Upper lobe of left lung (tissue), 6 donors: Measurements from ENCODE around the gene MSRB1. TPM values are rescaled to one million over a fixed set of nuclear protein-coding genes. Genes with fewer than 3 reads are reported as not detected.

Experiments used
- ATAC-seq, 2 donors: fragments of 200-7000 bp; cut with Tn5 transposase; one replicate each; pipeline ENCODE4 v1.9.1; 2022; ENCODE audit warnings: mild to moderate bottlenecking in 2 of 2, moderate library complexity in 2 of 2; ENCODE audit not compliant: low FRiP score in 2 of 2
- DNase-seq, 2 donors: peaks; one replicate each; pipeline ENCODE4 v3.0.0-alpha.2; 2019 to 2020
- H3K27ac ChIP-seq, 4 donors: fragments of 200-600 bp; sonication (generic); one replicate each; pipeline ENCODE4 v1.5.1; 2016 to 2019
- H3K27me3 ChIP-seq, 4 donors: fragments of 200-600 bp; sonication (generic); one replicate each; pipeline ENCODE4 v1.5.1; 2017 to 2019
- H3K36me3 ChIP-seq, 4 donors: fragments of 200-600 bp; sonication (generic); one replicate each; pipeline ENCODE4 v1.5.1; 2016 to 2019
- H3K4me1 ChIP-seq, 4 donors: fragments of 200-600 bp; sonication (generic); one replicate each; pipeline ENCODE4 v1.5.1; 2018 to 2019
- H3K4me3 ChIP-seq, 4 donors: fragments of 200-600 bp; sonication (generic); one replicate each; pipeline ENCODE4 v1.5.1; 2017 to 2019; ENCODE audit warnings: mild to moderate bottlenecking in 2 of 4, moderate library complexity in 1 of 4
- H3K9me3 ChIP-seq, 4 donors: fragments of 200-600 bp; sonication (generic); one replicate each; pipeline ENCODE4 v1.5.1; 2018 to 2019
- CTCF ChIP-seq, 6 experiments: fragments of 450-650 bp in 4 of 6; fragments of 200-600 bp in 2 of 6; sonication (generic) in 2 of 6; IDR thresholded peaks; one replicate each; pipeline ENCODE4 v1.5.1; 2016 to 2019; ENCODE audit warnings: antibody characterized with exemption in 6 of 6
- EP300 ChIP-seq, 4 donors: sonication (generic); formaldehyde crosslinking; IDR thresholded peaks; one replicate each; pipeline ENCODE4 v1.5.1; 2017; ENCODE audit warnings: antibody characterized with exemption in 4 of 4, control low read depth in 2 of 4
- POLR2A ChIP-seq, 4 donors: fragments of 450-650 bp; IDR thresholded peaks; one replicate each; pipeline ENCODE4 v1.5.1; 2016 to 2017; ENCODE audit warnings: antibody characterized with exemption in 4 of 4, mild to moderate bottlenecking in 2 of 4
- POLR2AphosphoS5 ChIP-seq, 2 donors: sonication (generic); formaldehyde crosslinking; IDR thresholded peaks; one replicate each; pipeline ENCODE4 v1.5.1; 2017; ENCODE audit warnings: antibody characterized with exemption in 2 of 2
- WGBS, 2 donors: methylation state at CpG; one replicate each; pipeline ENCODE4 v1.1.5; 2017 to 2018; 5-methylcytosine and 5-hydroxymethylcytosine counted together
- total RNA-seq, 6 donors: library from RNA; depleted of rRNA in 4 of 6; stranded (reverse); fragments of >200 nt in 4 of 6; gene quantifications; one replicate each; pipeline versions ENCODE4 v1.1.0 to v1.2.1, GENCODE V29; 2016 to 2021
- donor health status: DM: no; HTN: no; CAD: no; lungs with moderate emphysema.
- donor health status: DM: no; HTN: yes; CAD: no; lungs with severe emphysema.

MSRB1 gene
- total RNA-seq, 6 donors from 2014 or later = 18.2 to 45.3 (median 31.9) TPM

GRCh38 chr16:1918351-1919326, 24.4 kb downstream of the MSRB1 start, which contains the start of gene HS3ST6:
Gene HS3ST6 (minus strand): TSS chr16:1918415. CDS start chr16:1918323, 92 bp downstream.
- Histone ChIP-seq H3K4me3 (peak within 1 kb of the TSS in 3 of 4 donors; percentile 16 to 20 (median 18)), H3K27me3 (peaks cover 0 to 42% (median 29%) of the 10 kb centered on the region in 4 donors), H3K36me3 (no peaks in the 10 kb centered on the region), H3K4me1 (peaks cover 8 to 29% (median 20%) of the 10 kb centered on the region in 4 donors), H3K9me3 (no peaks in the 10 kb centered on the region), H3K27ac (no peak within 1 kb of the TSS)
- 11 to 60% methylated on average over 1 to 27 of the region's 71 CpGs for WGBS, 2 donors
- ATAC-seq = no peak
- peak in 1 of 2 donors; percentile 75 for DNase-seq
- TF ChIP-seq CTCF (IDR thresholded peaks at IDR 0.05) (no peak), EP300 (IDR thresholded peaks at IDR 0.05) (no peak), POLR2A (IDR thresholded peaks at IDR 0.05) (no peak), POLR2AphosphoS5 (IDR thresholded peaks at IDR 0.05) (no peak)

- H3K4me3 ChIP-seq = peak overlapping the region in 3 of 4 donors; percentile 12 to 20 (median 18)
- H3K27ac ChIP-seq = no peak overlapping the region
- ATAC-seq (no peak), DNase-seq (peak in 1 of 2 donors; percentile 81)
- H3K27me3 ChIP-seq = peaks cover 0 to 36% (median 29%) of the 10 kb centered on the region in 4 donors
- no peaks in the 10 kb centered on the region for H3K9me3 ChIP-seq
- TF ChIP-seq POLR2A (IDR thresholded peaks at IDR 0.05) = no peak
- no peak for TF ChIP-seq EP300 (IDR thresholded peaks at IDR 0.05)
- no peak for TF ChIP-seq POLR2AphosphoS5 (IDR thresholded peaks at IDR 0.05)
- no peak for TF ChIP-seq CTCF (IDR thresholded peaks at IDR 0.05)
- no peaks in the 10 kb centered on the region for H3K36me3 ChIP-seq
- WGBS, 2 donors = 2 to 10% methylated on average over 2 to 28 of the region's 81 CpGs
- peaks cover 5 to 30% (median 20%) of the 10 kb centered on the region in 4 donors for H3K4me1 ChIP-seq
These were observed 25.2 kb downstream of the MSRB1 start for GRCh38 chr16:1917665-1918350.

- no peak overlapping the region for H3K27ac ChIP-seq
- H3K4me1 ChIP-seq = peaks cover 5 to 30% (median 20%) of the 10 kb centered on the region in 4 donors
- TF ChIP-seq POLR2A (IDR thresholded peaks at IDR 0.05) (no peak), CTCF (IDR thresholded peaks at IDR 0.05) (no peak), EP300 (IDR thresholded peaks at IDR 0.05) (no peak), POLR2AphosphoS5 (IDR thresholded peaks at IDR 0.05) (no peak)
- peak overlapping the region in 3 of 4 donors; percentile 12 to 20 (median 18) for H3K4me3 ChIP-seq
- 11 to 13% methylated on average over 10 to 21 of the region's 22 CpGs for whole genome bisulfite sequencing, 2 donors
- peaks cover 0 to 36% (median 29%) of the 10 kb centered on the region in 4 donors for H3K27me3 ChIP-seq
- ATAC-seq (no peak), DNase-seq (no peak)
- H3K36me3 ChIP-seq = no peaks in the 10 kb centered on the region
- no peaks in the 10 kb centered on the region for H3K9me3 ChIP-seq
These were observed 25.8 kb downstream of the MSRB1 start for GRCh38 chr16:1917056-1917664.

- 22 to 23% methylated on average over 2 to 3 of the region's 5 CpGs for WGBS, 2 donors
- ATAC-seq (no peak), DNase-seq (no peak)
- peaks cover 5 to 30% (median 20%) of the 10 kb centered on the region in 4 donors for H3K4me1 ChIP-seq
- H3K27me3 ChIP-seq = peaks cover 0 to 36% (median 29%) of the 10 kb centered on the region in 4 donors
- no peaks in the 10 kb centered on the region for H3K9me3 ChIP-seq
- no peak overlapping the region for H3K27ac ChIP-seq
- no peak overlapping the region for H3K4me3 ChIP-seq
- H3K36me3 ChIP-seq = no peaks in the 10 kb centered on the region
- no peak for TF ChIP-seq POLR2AphosphoS5 (IDR thresholded peaks at IDR 0.05)
- TF ChIP-seq CTCF (IDR thresholded peaks at IDR 0.05) = no peak
- no peak for TF ChIP-seq EP300 (IDR thresholded peaks at IDR 0.05)
- TF ChIP-seq POLR2A (IDR thresholded peaks at IDR 0.05) = no peak
These were observed 26.4 kb downstream of the MSRB1 start for GRCh38 chr16:1916640-1916990.
